ENCODE measurements around the gene MGAT4D.
"Not testable (repeated sequence)": the region's sequence is repeated elsewhere in the genome, so short reads cannot be mapped to it uniquely, and the experiment has no call there.

The MGAT4D gene

GRCh38 chr4:140466146-140466545, 31.9 kb downstream of the MGAT4D start:
- no peak overlapping the region for H3K4me3 ChIP-seq (ENCODE audit: low read depth, low read length)
- TF ChIP-seq CTCF (IDR thresholded peaks at IDR 0.05; ENCODE audit: borderline replicate concordance, insufficient read depth, low read depth, low read length), result no peak

GRCh38 chr4:140463614-140464013, 34.5 kb downstream of the MGAT4D start:
- TF ChIP-seq CTCF (IDR thresholded peaks at IDR 0.05; ENCODE audit: borderline replicate concordance, insufficient read depth, low read depth, low read length), result no peak
- no peak overlapping the region for H3K4me3 ChIP-seq (ENCODE audit: low read depth, low read length)

GRCh38 chr4:140463182-140463581, 34.9 kb downstream of the MGAT4D start:
- H3K4me3 ChIP-seq (ENCODE audit: low read depth, low read length), result no peak overlapping the region
- TF ChIP-seq CTCF (IDR thresholded peaks at IDR 0.05; ENCODE audit: borderline replicate concordance, insufficient read depth, low read depth, low read length), result no peak

- no peak overlapping the region for H3K4me3 ChIP-seq (ENCODE audit: low read depth, low read length)
- no peak for TF ChIP-seq CTCF (IDR thresholded peaks at IDR 0.05; ENCODE audit: borderline replicate concordance, insufficient read depth, low read depth, low read length)
Observed at GRCh38 chr4:140450352-140450751, 47.7 kb downstream of the MGAT4D start.

GRCh38 chr4:140448830-140449229, 49.3 kb downstream of the MGAT4D start:
- no peak for TF ChIP-seq CTCF (IDR thresholded peaks at IDR 0.05; ENCODE audit: borderline replicate concordance, insufficient read depth, low read depth, low read length)
- H3K4me3 ChIP-seq (ENCODE audit: low read depth, low read length), result no peak overlapping the region

- TF ChIP-seq CTCF (IDR thresholded peaks at IDR 0.05; ENCODE audit: borderline replicate concordance, insufficient read depth, low read depth, low read length), result no peak
- H3K4me3 ChIP-seq (ENCODE audit: low read depth, low read length), result no peak overlapping the region
Observed at GRCh38 chr4:140448162-140448561, 49.9 kb downstream of the MGAT4D start.

- not testable (repeated sequence) for H3K4me3 ChIP-seq (ENCODE audit: low read depth, low read length)
Observed at GRCh38 chr4:140444347-140444746, 53.7 kb downstream of the MGAT4D start.

- no peak for TF ChIP-seq CTCF (IDR thresholded peaks at IDR 0.05; ENCODE audit: borderline replicate concordance, insufficient read depth, low read depth, low read length)
- no peak overlapping the region for H3K4me3 ChIP-seq (ENCODE audit: low read depth, low read length)
Observed at GRCh38 chr4:140439644-140440142, 58.4 kb downstream of the MGAT4D start.
